IMR-90 (cell line): ENCODE measurements around the gene TMCC3. TPM values are rescaled to one million over a fixed set of nuclear protein-coding genes. Genes with fewer than 3 reads are reported as not detected.

Source experiments
- ATAC-seq: fragments of 200-7000 bp; cut with Tn5 transposase; 2 replicates; pipeline ENCODE4 v1.9.1; 2020; ENCODE audit warnings: low read depth, mild to moderate bottlenecking, moderate library complexity
- BruUV-seq: library from RNA; stranded (reverse); fragments of 400-500 nt; replicated peaks from 2 replicates; lab custom pipeline; 2021; lab: Mats Ljungman, UMichigan
- CTCF ChIA-PET: fragments of 300-600 bp; formaldehyde crosslinking; extraction: SDS; loops from one replicate; lab custom pipeline; 2021; ENCODE audit warnings: antibody characterized with exemption; lab: Yijun Ruan, JAX
- POLR2A ChIA-PET: fragments of 300-600 bp; sonication (Branson Sonifier 250); formaldehyde crosslinking; loops from one replicate; lab custom pipeline; 2022; ENCODE audit warnings: antibody characterized with exemption; ENCODE audit not compliant: unreplicated experiment; lab: Charles Lee
- DNase-seq: peaks from one replicate; pipeline ENCODE4 v3.0.0; 2013
- H2AFZ ChIP-seq: replicated peaks from 2 replicates; pipeline ENCODE3; 2013; ENCODE audit warnings: low read length, mild to moderate bottlenecking; ENCODE audit not compliant: poor library complexity
- H2AK5ac ChIP-seq: 2 replicates; pipeline ENCODE4 v1.6.1; 2013; ENCODE audit warnings: low read depth, low read length, inconsistent platforms
- H2AK9ac ChIP-seq: replicated peaks from 2 replicates; pipeline ENCODE3; 2013; ENCODE audit warnings: mild to moderate bottlenecking, low read depth, low read length, moderate library complexity; ENCODE audit not compliant: poor library complexity
- H2BK120ac ChIP-seq: 2 replicates; pipeline ENCODE4 v1.6.1; 2013; ENCODE audit warnings: low read depth, low read length, inconsistent platforms
- H2BK15ac ChIP-seq: 3 replicates; pipeline ENCODE4 v1.6.1; 2013; ENCODE audit warnings: low read depth, low read length, inconsistent platforms
- H2BK20ac ChIP-seq: 2 replicates; pipeline ENCODE4 v1.6.1; 2013; ENCODE audit warnings: low read depth, mild to moderate bottlenecking, inconsistent platforms, low read length, moderate library complexity
- H2BK5ac ChIP-seq: 2 replicates; pipeline ENCODE4 v1.6.1; 2013; ENCODE audit warnings: mild to moderate bottlenecking, low read depth, low read length, inconsistent platforms; ENCODE audit not compliant: poor library complexity, severe bottlenecking
- H3K14ac ChIP-seq: replicated peaks from 2 replicates; pipeline ENCODE4 v1.6.1; 2013; ENCODE audit warnings: low read depth, low read length, inconsistent platforms
- H3K18ac ChIP-seq: 2 replicates; pipeline ENCODE4 v1.6.1; 2013; ENCODE audit warnings: low read depth, low read length, control low read depth
- H3K23ac ChIP-seq: 2 replicates; pipeline ENCODE4 v1.6.1; 2013; ENCODE audit warnings: low read depth, low read length, inconsistent platforms
- H3K27ac ChIP-seq: 2 replicates; pipeline ENCODE4 v1.5.1; 2013; ENCODE audit warnings: mild to moderate bottlenecking, control low read depth, low read length; ENCODE audit not compliant: insufficient read depth
- H3K27me3 ChIP-seq: 2 replicates; pipeline ENCODE4 v1.6.1; 2013; ENCODE audit warnings: low read length; ENCODE audit not compliant: control insufficient read depth, insufficient read depth
- H3K36me3 ChIP-seq: 2 replicates; pipeline ENCODE4 v1.6.1; 2013; ENCODE audit warnings: low read length, mixed read lengths; ENCODE audit not compliant: control insufficient read depth, insufficient read depth
- H3K4ac ChIP-seq: 2 replicates; pipeline ENCODE4 v1.6.1; 2013; ENCODE audit warnings: low read depth, low read length, inconsistent platforms
- H3K4me1 ChIP-seq: 2 replicates; pipeline ENCODE4 v1.6.1; 2013; ENCODE audit warnings: low read length, mixed read lengths; ENCODE audit not compliant: control insufficient read depth, insufficient read depth
- H3K4me2 ChIP-seq: 2 replicates; pipeline ENCODE4 v1.6.1; 2013; ENCODE audit warnings: low read depth, mild to moderate bottlenecking, control low read depth, low read length, moderate library complexity
- H3K4me3 ChIP-seq: 2 replicates; pipeline ENCODE4 v1.5.1; 2013; ENCODE audit warnings: low read depth, mild to moderate bottlenecking, control low read depth, low read length, moderate library complexity; ENCODE audit not compliant: insufficient read depth
- H3K56ac ChIP-seq: 2 replicates; pipeline ENCODE4 v1.6.1; 2013; ENCODE audit warnings: low read length, inconsistent platforms; ENCODE audit not compliant: insufficient read depth; ENCODE audit errors: extremely low read depth
- H3K79me1 ChIP-seq, 2 experiments: 2 replicates each; pipeline ENCODE4 v1.6.1; 2013; ENCODE audit warnings: low read length in 2 of 2, inconsistent platforms in 1 of 2, low read depth in 1 of 2
- H3K9ac ChIP-seq: 2 replicates; pipeline ENCODE4 v1.6.1; 2013; ENCODE audit warnings: low read depth, low read length, control low read depth
- H3K9me1 ChIP-seq: 2 replicates; pipeline ENCODE4 v1.6.1; 2013; ENCODE audit warnings: low read length, inconsistent platforms; ENCODE audit not compliant: insufficient read depth
- H3K9me3 ChIP-seq: 2 replicates; pipeline ENCODE4 v1.6.1; 2013; ENCODE audit warnings: low read length; ENCODE audit not compliant: control insufficient read depth, insufficient read depth
- H4K20me1 ChIP-seq: 2 replicates; pipeline ENCODE4 v1.6.1; 2013; ENCODE audit warnings: low read length, inconsistent platforms; ENCODE audit not compliant: insufficient read depth
- H4K5ac ChIP-seq: 2 replicates; pipeline ENCODE4 v1.6.1; 2013; ENCODE audit warnings: mild to moderate bottlenecking, low read depth, low read length, control low read depth
- H4K8ac ChIP-seq, 2 experiments: 2 replicates each; pipeline ENCODE4 v1.6.1; 2013; ENCODE audit warnings: low read depth in 2 of 2, low read length in 2 of 2, control low read depth in 1 of 2, inconsistent platforms in 1 of 2
- H4K91ac ChIP-seq: 2 replicates; pipeline ENCODE4 v1.6.1; 2013; ENCODE audit warnings: low read depth, low read length, inconsistent platforms; ENCODE audit not compliant: insufficient read depth
- BHLHE40 ChIP-seq: fragments of 150-350 bp; IDR thresholded peaks from 2 replicates; pipeline ENCODE4 v1.6.1; 2016; ENCODE audit warnings: mild to moderate bottlenecking, low read depth, low read length
- CEBPB ChIP-seq: IDR thresholded peaks from 2 replicates; pipeline ENCODE4 v1.6.1; 2012; ENCODE audit warnings: low read depth, low read length, improper control_type of control experiment
- POLR2A ChIP-seq: IDR thresholded peaks from 2 replicates; pipeline ENCODE4 v1.6.1; 2012; ENCODE audit warnings: mild to moderate bottlenecking, low read depth, low read length
- RCOR1 ChIP-seq: IDR thresholded peaks from 2 replicates; pipeline ENCODE4 v1.6.1; 2012; ENCODE audit warnings: mild to moderate bottlenecking, low read length, improper control_type of control experiment; ENCODE audit not compliant: insufficient replicate concordance
- USF2 ChIP-seq: fragments of 150-350 bp; IDR thresholded peaks from 2 replicates; pipeline ENCODE4 v1.6.1; 2017; ENCODE audit warnings: mild to moderate bottlenecking, antibody characterized with exemption, low read length, low read depth
- WGBS, 2 experiments: methylation state at CpG; one replicate each; pipeline versions ENCODE4 v1.1.5 to v1.1.7; 2013; ENCODE audit warnings: missing lambda C conversion rate in 2 of 2; ENCODE audit not compliant: insufficient read length in 1 of 2; ENCODE audit errors: extremely low coverage in 2 of 2; 5-methylcytosine and 5-hydroxymethylcytosine counted together
- dilution Hi-C: fragments of 300-500 bp; cut with HindIII; formaldehyde crosslinking; loops from one replicate; pipeline ENCODE4 v1.14.3; 2018; ENCODE audit warnings: low sequenced_read_pairs; ENCODE audit not compliant: unreplicated experiment
- in situ Hi-C: fragments of 300-500 bp; cut with MboI; formaldehyde crosslinking; loops from 3 replicates; pipeline ENCODE4 v1.14.3; 2019; ENCODE audit warnings: low sequenced_read_pairs, inconsistent platforms, mixed read lengths
- intact Hi-C: fragments of 100-400 bp; cut with micrococcal nuclease; formaldehyde crosslinking; loops from 2 replicates; pipeline ENCODE4 v1.10.0; 2022
- polyA plus RNA-seq, 3 experiments: library from polyadenylated mRNA; depleted of rRNA; stranded (reverse); fragments of >200 nt; gene quantifications; 2 replicates each; pipeline ENCODE4 v1.2.3, GENCODE V29; 2012; ENCODE audit warnings: low replicate concordance in 1 of 3
- total RNA-seq: library from RNA; depleted of rRNA; stranded (reverse); fragments of >200 nt; gene quantifications from 2 replicates; pipeline ENCODE4 v1.2.3, GENCODE V29; 2012
- TF ChIP-seq, protein P1 (sequence below): fragments of 150-350 bp; IDR thresholded peaks from 2 replicates; pipeline ENCODE4 v1.6.1; 2016; ENCODE audit warnings: low read depth, mild to moderate bottlenecking, low read length, moderate library complexity, borderline replicate concordance
- TF ChIP-seq, protein P2 (sequence below): conservative IDR thresholded peaks from 2 replicates; pipeline ENCODE4 v1.5.1; 2012; ENCODE audit warnings: mild to moderate bottlenecking, low read depth, low read length, improper control_type of control experiment

TMCC3 gene
- total and polyA plus RNA-seq, 2 of the 4 experiments (the other 2 are of a cell fraction) = 0.14 to 0.36 TPM

DNA sequence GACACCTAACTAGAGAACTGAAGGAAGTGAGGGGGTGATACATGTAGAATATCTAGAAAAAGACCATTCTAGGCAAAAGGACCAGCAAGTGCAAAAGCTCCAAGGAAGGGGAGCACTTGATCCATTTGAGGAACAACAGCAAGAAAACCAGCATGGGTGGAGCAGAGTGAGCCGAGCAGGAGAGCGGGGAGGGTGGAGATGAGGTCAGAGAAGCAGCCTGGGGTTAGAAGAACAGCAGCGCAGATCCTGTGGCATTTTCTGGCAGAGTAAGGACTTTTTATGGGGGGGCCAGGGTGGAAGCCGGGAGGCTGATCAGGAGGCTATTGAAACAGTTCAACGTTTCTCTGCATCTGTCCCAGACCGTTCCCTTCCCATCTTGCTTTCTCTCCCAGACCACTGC is 24.5 kb upstream of the TMCC3 start:
- no peak overlapping the region for H3K4ac ChIP-seq
- H3K18ac ChIP-seq = no peak overlapping the region
- no peak overlapping the region for H3K56ac ChIP-seq
- H4K8ac ChIP-seq = no peak overlapping the region
- no peak overlapping the region for H2BK5ac ChIP-seq
- DNase-seq (no peak), ATAC-seq (no peak)
- ChIA-PET POLR2A (no interaction called here), CTCF (no interaction called here)
- H3K4me1 ChIP-seq = no peaks in the 10 kb centered on the region
- no peak overlapping the region for H2BK20ac ChIP-seq
- H4K20me1 ChIP-seq = no peaks in the 10 kb centered on the region
- no peak overlapping the region for H3K27ac ChIP-seq
- intact Hi-C loops = no loop called here
- no peak overlapping the region for H2AFZ ChIP-seq
- H2AK9ac ChIP-seq = no peak overlapping the region
- H4K91ac ChIP-seq = no peak overlapping the region
- 100% methylated on average over 1 of the region's 6 CpGs; no CpG with 5 or more reads in 1 of the 2 experiments for WGBS, 2 experiments
- H3K14ac ChIP-seq = no peak overlapping the region
- no peaks in the 10 kb centered on the region for H3K9me3 ChIP-seq
- peaks cover 4% of the 10 kb centered on the region for H3K27me3 ChIP-seq
- no peak overlapping the region for H3K4me2 ChIP-seq
- dilution Hi-C loops = no loop called here
- no peak overlapping the region for H4K5ac ChIP-seq
- H2BK15ac ChIP-seq = no peak overlapping the region
- H3K23ac ChIP-seq = no peak overlapping the region
- BruUV-seq = no TSS peak
- H3K79me1 ChIP-seq = no peaks in the 10 kb centered on the region
- H3K9me1 ChIP-seq = no peaks in the 10 kb centered on the region
- H3K4me3 ChIP-seq = no peak overlapping the region
- no peak overlapping the region for H2BK120ac ChIP-seq
- H3K36me3 ChIP-seq = no peaks in the 10 kb centered on the region
- no peak overlapping the region for H3K9ac ChIP-seq
- in situ Hi-C loops = no loop called here
- no peak for TF ChIP-seq POLR2A
- TF ChIP-seq RCOR1 = no peak
- TF ChIP-seq, protein P1, sequence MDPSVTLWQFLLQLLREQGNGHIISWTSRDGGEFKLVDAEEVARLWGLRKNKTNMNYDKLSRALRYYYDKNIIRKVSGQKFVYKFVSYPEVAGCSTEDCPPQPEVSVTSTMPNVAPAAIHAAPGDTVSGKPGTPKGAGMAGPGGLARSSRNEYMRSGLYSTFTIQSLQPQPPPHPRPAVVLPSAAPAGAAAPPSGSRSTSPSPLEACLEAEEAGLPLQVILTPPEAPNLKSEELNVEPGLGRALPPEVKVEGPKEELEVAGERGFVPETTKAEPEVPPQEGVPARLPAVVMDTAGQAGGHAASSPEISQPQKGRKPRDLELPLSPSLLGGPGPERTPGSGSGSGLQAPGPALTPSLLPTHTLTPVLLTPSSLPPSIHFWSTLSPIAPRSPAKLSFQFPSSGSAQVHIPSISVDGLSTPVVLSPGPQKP = no peak
- no peak for TF ChIP-seq USF2
- TF ChIP-seq CEBPB = no peak
- TF ChIP-seq, protein P2, sequence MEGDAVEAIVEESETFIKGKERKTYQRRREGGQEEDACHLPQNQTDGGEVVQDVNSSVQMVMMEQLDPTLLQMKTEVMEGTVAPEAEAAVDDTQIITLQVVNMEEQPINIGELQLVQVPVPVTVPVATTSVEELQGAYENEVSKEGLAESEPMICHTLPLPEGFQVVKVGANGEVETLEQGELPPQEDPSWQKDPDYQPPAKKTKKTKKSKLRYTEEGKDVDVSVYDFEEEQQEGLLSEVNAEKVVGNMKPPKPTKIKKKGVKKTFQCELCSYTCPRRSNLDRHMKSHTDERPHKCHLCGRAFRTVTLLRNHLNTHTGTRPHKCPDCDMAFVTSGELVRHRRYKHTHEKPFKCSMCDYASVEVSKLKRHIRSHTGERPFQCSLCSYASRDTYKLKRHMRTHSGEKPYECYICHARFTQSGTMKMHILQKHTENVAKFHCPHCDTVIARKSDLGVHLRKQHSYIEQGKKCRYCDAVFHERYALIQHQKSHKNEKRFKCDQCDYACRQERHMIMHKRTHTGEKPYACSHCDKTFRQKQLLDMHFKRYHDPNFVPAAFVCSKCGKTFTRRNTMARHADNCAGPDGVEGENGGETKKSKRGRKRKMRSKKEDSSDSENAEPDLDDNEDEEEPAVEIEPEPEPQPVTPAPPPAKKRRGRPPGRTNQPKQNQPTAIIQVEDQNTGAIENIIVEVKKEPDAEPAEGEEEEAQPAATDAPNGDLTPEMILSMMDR = no peak
- TF ChIP-seq BHLHE40 = no peak
- H2AK5ac ChIP-seq = no peak overlapping the region
